Measurements from ENCODE around the gene S1PR1. TPM values are rescaled to one million over a fixed set of nuclear protein-coding genes. Genes with fewer than 3 reads are reported as not detected.

The S1PR1 gene
- total RNA-seq, 4 donors from 2014 or later, result 28.8 to 54.3 (median 47.5) TPM

- Histone ChIP-seq H3K4me1 (peaks cover 0 to 11% of the 10 kb centered on the region in 2 donors), H3K9me3 (no peaks in the 10 kb centered on the region), H3K27me3 (no peaks in the 10 kb centered on the region), H3K27ac (peak overlapping the region in 1 of 4 donors; percentile 7), H3K36me3 (no peaks in the 10 kb centered on the region), H3K4me3 (no peak overlapping the region)
- in situ Hi-C loops (cut with MboI; ENCODE audit: low sequenced_read_pairs in 4 of 4), result no loop called here
- intact Hi-C loops (cut with DNase I; ENCODE audit: low total_unique reads), result no loop called here
- ATAC-seq, result no peak
- no peak for DNase-seq
- TF ChIP-seq POLR2A (IDR thresholded peaks at IDR 0.05), result no peak
- TF ChIP-seq CTCF (IDR thresholded peaks at IDR 0.05 in 4 of 5, conservative IDR thresholded peaks at IDR 0.05 in 1 of 5), result no peak
Measured at GRCh38 chr1:101262060-101262459, 25.2 kb downstream of the S1PR1 start.

- DNase-seq (no peak), ATAC-seq (no peak)
- Histone ChIP-seq H3K36me3 (no peaks in the 10 kb centered on the region), H3K27ac (peak overlapping the region in 1 of 4 donors; percentile 7), H3K4me3 (no peak overlapping the region), H3K9me3 (no peaks in the 10 kb centered on the region), H3K4me1 (peaks cover 0 to 11% of the 10 kb centered on the region in 2 donors), H3K27me3 (no peaks in the 10 kb centered on the region)
- in situ Hi-C loops (cut with MboI; ENCODE audit: low sequenced_read_pairs in 4 of 4) (no loop called here), intact Hi-C loops (cut with DNase I; ENCODE audit: low total_unique reads) (no loop called here)
- TF ChIP-seq POLR2A (IDR thresholded peaks at IDR 0.05) (no peak), CTCF (IDR thresholded peaks at IDR 0.05 in 4 of 5, conservative IDR thresholded peaks at IDR 0.05 in 1 of 5) (no peak)
Measured at GRCh38 chr1:101262630-101263348, 26.0 kb downstream of the S1PR1 start.

- TF ChIP-seq CTCF (IDR thresholded peaks at IDR 0.05 in 4 of 5, conservative IDR thresholded peaks at IDR 0.05 in 1 of 5) (no peak), POLR2A (IDR thresholded peaks at IDR 0.05) (no peak)
- intact Hi-C loops (cut with DNase I; ENCODE audit: low total_unique reads) (no loop called here), in situ Hi-C loops (cut with MboI; ENCODE audit: low sequenced_read_pairs in 4 of 4) (no loop called here)
- peaks cover 0 to 11% of the 10 kb centered on the region in 2 donors for H3K4me1 ChIP-seq
- no peaks in the 10 kb centered on the region for H3K27me3 ChIP-seq
- ATAC-seq, result peak in 1 of 2 donors; percentile 27
- peak in 1 of 2 donors; percentile 13 for DNase-seq
- no peaks in the 10 kb centered on the region for H3K36me3 ChIP-seq
- no peak overlapping the region for H3K4me3 ChIP-seq
- no peak overlapping the region for H3K27ac ChIP-seq
- H3K9me3 ChIP-seq, result no peaks in the 10 kb centered on the region
Measured at GRCh38 chr1:101264697-101265096, 27.9 kb downstream of the S1PR1 start.

- H3K36me3 ChIP-seq, result no peaks in the 10 kb centered on the region
- H3K9me3 ChIP-seq, result no peaks in the 10 kb centered on the region
- no peak overlapping the region for H3K27ac ChIP-seq
- peaks cover 0 to 11% of the 10 kb centered on the region in 2 donors for H3K4me1 ChIP-seq
- no peaks in the 10 kb centered on the region for H3K27me3 ChIP-seq
- intact Hi-C loops (cut with DNase I; ENCODE audit: low total_unique reads), result no loop called here
- no peak for TF ChIP-seq CTCF (IDR thresholded peaks at IDR 0.05 in 4 of 5, conservative IDR thresholded peaks at IDR 0.05 in 1 of 5)
- TF ChIP-seq POLR2A (IDR thresholded peaks at IDR 0.05), result no peak
- in situ Hi-C loops (cut with MboI; ENCODE audit: low sequenced_read_pairs in 4 of 4), result no loop called here
- DNase-seq (no peak), ATAC-seq (no peak)
- no peak overlapping the region for H3K4me3 ChIP-seq
Measured at GRCh38 chr1:101265684-101266083, 28.9 kb downstream of the S1PR1 start.

Measured in gastrocnemius medialis (tissue), 4 donors.